ENCODE results near the gene EPN1. TPM values are rescaled to one million over a fixed set of nuclear protein-coding genes. Genes with fewer than 3 reads are reported as not detected.

Gene EPN1
- total RNA-seq = 102 and 151 TPM in 2 replicates

- DNase-seq (ENCODE audit: low read depth) = peak; percentile 48
- peak within 1 kb of the TSS; percentile 60 for H3K4me3 ChIP-seq (ENCODE audit: low read depth, low read length)
- no peak for TF ChIP-seq CTCF (conservative IDR thresholded peaks at IDR 0.05; ENCODE audit: low read depth, low read length)
Measured at GRCh38 chr19:55674841-55675660, at the start of gene EPN1. EPN1 (plus strand) TSS chr19:55675226; CDS start chr19:55678628, 3,402 bp downstream.

GRCh38 chr19:55626350-55626749 is 48.7 kb upstream of the EPN1 start:
- H3K4me3 ChIP-seq (ENCODE audit: low read depth, low read length) = no peak overlapping the region
- TF ChIP-seq CTCF (conservative IDR thresholded peaks at IDR 0.05; ENCODE audit: low read depth, low read length) = no peak
- no peak for DNase-seq (ENCODE audit: low read depth)

GRCh38 chr19:55632463-55632834 is 42.6 kb upstream of the EPN1 start:
- peak; percentile 79 for DNase-seq (ENCODE audit: low read depth)
- peak; percentile 88 for TF ChIP-seq CTCF (conservative IDR thresholded peaks at IDR 0.05; ENCODE audit: low read depth, low read length)
- no peak overlapping the region for H3K4me3 ChIP-seq (ENCODE audit: low read depth, low read length)

GRCh38 chr19:55633861-55634260 is 41.2 kb upstream of the EPN1 start:
- TF ChIP-seq CTCF (conservative IDR thresholded peaks at IDR 0.05; ENCODE audit: low read depth, low read length) = no peak
- DNase-seq (ENCODE audit: low read depth) = no peak
- no peak overlapping the region for H3K4me3 ChIP-seq (ENCODE audit: low read depth, low read length)

GRCh38 chr19:55635334-55635717 is 39.7 kb upstream of the EPN1 start:
- DNase-seq (ENCODE audit: low read depth) = no peak
- H3K4me3 ChIP-seq (ENCODE audit: low read depth, low read length) = peak overlapping the region; percentile 88
- TF ChIP-seq CTCF (conservative IDR thresholded peaks at IDR 0.05; ENCODE audit: low read depth, low read length) = no peak

- no peak for DNase-seq (ENCODE audit: low read depth)
- H3K4me3 ChIP-seq (ENCODE audit: low read depth, low read length) = peak overlapping the region; percentile 88
- TF ChIP-seq CTCF (conservative IDR thresholded peaks at IDR 0.05; ENCODE audit: low read depth, low read length) = no peak
Measured at GRCh38 chr19:55635856-55636440, 39.1 kb upstream of the EPN1 start.

Measured in epithelial cell of proximal tubule (primary cell).